Activated CD8-positive, alpha-beta memory T cell treated with anti-CD3 and anti-CD28 coated beads, Interleukin-2, amount 50 U/mL, for 4 hours (primary cell): ENCODE measurements around the gene LAMA3.
A peak's percentile ranks its signal among the peaks of the same experiment; 100 is the strongest.

Experiments
- DNase-seq: peaks from one replicate; pipeline ENCODE4 v3.0.0-alpha.2; 2020

The LAMA3 gene

GRCh38 chr18:23920054-23920453 lies 230.8 kb downstream of the LAMA3 start:
- no peak for DNase-seq

GRCh38 chr18:23921716-23922285 lies 232.5 kb downstream of the LAMA3 start:
- no peak for DNase-seq

- no peak for DNase-seq
These were observed 233.7 kb downstream of the LAMA3 start for GRCh38 chr18:23922939-23923338.

DNA sequence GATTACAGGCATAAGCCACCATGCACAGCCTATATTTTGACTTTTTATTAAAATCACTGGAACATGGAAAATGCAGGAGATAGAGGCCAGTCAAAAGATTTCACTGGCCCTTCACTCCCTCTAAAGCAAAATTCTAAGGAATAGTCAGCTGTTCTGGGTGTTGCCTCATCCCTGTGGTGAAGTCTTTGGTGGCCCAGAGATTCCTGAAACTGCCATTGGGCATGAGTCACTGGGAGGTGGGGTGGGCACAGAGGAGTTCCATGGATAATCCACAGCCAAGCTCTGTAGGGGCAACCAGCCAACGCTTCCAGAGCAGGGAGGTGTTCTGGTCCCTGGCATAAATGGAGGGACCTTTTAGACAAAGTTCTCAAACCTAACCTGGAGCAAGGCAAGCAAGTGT lies 235.6 kb downstream of the LAMA3 start:
- DNase-seq: no peak

- no peak for DNase-seq
These were observed 237.3 kb downstream of the LAMA3 start for GRCh38 chr18:23926571-23926970.

GRCh38 chr18:23927821-23928746 lies 238.8 kb downstream of the LAMA3 start:
- DNase-seq: no peak

DNA sequence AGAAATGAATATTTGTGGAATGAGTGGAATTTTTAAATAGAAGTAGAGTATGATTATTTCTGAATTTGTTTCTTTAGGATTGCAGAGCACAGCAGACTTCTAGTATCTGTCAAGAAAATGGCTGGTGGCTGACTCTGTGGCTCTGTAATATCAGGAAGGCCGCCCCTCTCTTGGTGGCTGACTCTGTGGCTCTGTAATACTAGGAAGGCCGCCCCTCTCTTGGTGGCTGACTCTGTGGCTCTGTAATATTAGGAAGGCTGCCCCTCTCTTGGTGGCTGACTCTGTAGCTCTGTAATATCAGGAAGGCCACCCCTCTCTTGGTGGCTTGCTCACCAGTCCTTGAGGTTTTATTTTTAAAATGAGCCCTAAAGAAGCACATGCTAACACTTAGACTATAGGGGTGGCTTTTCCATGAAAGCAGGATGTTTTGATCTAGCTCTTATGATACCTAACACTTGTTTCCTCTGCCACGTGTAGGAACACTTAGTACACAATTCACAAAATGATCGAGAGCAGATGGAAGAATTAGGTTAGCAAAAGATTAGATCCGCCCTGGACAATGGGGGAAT lies 240.2 kb downstream of the LAMA3 start:
- DNase-seq: no peak

- DNase-seq: no peak
These were observed 240.7 kb downstream of the LAMA3 start for GRCh38 chr18:23930002-23930401.

GRCh38 chr18:23932385-23933067 lies 243.3 kb downstream of the LAMA3 start:
- DNase-seq: no peak

DNA sequence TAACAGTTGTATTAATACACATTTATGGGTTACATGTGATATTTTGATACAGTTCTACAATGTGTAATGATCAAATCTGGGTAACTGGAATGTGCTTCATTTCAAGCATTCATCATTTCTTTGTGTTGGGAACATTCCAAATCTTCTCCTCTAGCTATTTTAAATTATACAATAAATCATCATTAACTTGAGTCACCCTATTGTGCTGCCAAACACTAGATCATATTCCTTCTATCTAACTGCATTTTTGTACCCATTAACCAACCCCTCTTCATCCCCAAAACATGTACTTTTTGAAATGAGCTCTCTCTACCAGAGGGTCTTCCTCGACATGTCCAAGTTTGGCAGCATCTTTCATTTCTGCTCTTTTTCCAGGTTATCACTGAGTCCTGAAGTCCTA lies 244.2 kb downstream of the LAMA3 start:
- DNase-seq: no peak

- no peak for DNase-seq
These were observed 245.0 kb downstream of the LAMA3 start for GRCh38 chr18:23934252-23934651.

- DNase-seq: no peak
These were observed 245.6 kb downstream of the LAMA3 start for GRCh38 chr18:23934863-23935262.

GRCh38 chr18:23935804-23936203 lies 246.6 kb downstream of the LAMA3 start:
- peak; percentile 20 for DNase-seq

GRCh38 chr18:23936381-23936958 lies 247.2 kb downstream of the LAMA3 start:
- DNase-seq: no peak

GRCh38 chr18:23938043-23938756 lies 248.9 kb downstream of the LAMA3 start:
- no peak for DNase-seq

DNA sequence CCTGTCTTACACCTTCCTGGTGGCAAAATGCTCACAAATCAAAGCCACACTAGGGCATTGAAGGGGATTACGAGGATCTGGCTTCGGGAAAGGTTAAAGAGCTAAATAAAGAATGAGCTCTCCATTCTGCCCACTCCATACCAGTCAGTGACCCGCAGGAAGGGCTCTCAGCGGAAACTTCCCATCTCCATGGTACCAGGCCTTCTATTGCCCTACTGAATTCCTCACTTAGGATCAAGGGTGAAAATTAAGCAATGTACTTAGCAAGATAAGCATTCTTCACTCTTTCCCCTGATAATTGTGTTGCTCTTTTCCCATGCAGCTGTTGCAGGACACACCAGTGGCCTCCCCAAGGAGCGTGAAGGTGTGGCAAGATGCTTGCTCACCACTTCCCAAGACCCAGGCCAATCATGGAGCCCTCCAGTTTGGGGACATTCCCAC lies 249.7 kb downstream of the LAMA3 start:
- DNase-seq: no peak

DNA sequence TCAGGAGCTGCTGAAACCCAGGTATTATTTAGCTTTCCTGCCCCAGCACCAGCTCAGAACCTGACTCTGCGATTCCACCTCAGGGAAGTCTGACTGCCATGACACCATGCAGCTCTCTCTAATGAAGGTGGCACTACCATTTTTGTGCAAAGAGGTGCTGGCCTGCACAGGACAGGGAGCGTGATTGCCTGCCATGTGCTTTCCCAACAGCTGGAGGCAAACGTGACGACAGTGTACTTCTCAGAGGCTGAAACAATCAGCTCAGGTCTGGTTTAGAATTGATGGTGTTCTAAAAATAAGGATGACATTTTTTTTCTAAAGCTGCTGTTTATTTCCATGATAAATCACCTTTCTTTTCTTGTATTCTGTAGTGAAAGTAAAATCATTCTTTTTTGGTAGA lies 250.1 kb downstream of the LAMA3 start:
- DNase-seq: no peak

- no peak for DNase-seq
These were observed 250.6 kb downstream of the LAMA3 start for GRCh38 chr18:23939896-23940295.

- DNase-seq: no peak
These were observed 252.5 kb downstream of the LAMA3 start for GRCh38 chr18:23941791-23942190.

GRCh38 chr18:23943104-23943503 lies 253.9 kb downstream of the LAMA3 start:
- no peak for DNase-seq

DNA sequence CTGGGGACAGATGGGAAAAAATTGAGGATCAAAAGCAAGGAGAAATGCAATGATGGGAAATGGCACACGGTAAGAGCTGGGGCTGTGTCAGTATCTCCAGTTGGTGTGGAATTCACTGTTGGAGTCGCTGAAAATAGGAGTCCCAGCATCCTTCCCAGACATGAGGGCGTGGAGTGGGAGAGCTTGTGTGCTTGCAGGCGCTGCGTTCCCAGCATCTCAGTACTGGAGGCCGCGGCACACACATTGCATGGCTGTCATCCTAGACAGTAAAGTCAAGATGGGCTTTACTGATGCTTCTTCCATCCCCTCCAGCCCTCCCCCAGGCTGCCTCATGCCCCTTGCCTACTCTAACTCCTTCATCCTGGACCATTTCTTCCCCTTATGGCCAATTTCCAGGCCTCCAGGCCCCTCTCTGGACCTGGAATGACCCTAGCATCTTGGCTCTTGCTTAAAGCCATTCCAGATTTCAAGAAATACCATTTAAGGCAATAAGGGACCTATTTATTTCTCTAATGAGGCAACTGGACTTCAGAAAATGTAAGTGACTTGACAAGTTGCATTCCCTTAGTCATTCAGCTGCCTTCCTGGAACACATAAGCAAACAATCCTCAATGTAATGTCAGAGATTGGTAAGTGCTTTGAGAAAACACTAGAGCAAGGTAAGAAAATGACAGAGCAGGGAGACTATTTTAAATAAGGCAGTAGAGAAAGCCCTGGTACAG lies 254.8 kb downstream of the LAMA3 start:
- DNase-seq: no peak
